SKM-1 treated with dmso at 0.1 percent for 144 hours (cell line): ENCODE data around the gene SLC25A44.

Experiments used
- DNase-seq: peaks from one replicate; lab custom pipeline; 2025; ENCODE audit not compliant: unreplicated experiment; lab: John Stamatoyannopoulos, UW

Gene SLC25A44

DNA sequence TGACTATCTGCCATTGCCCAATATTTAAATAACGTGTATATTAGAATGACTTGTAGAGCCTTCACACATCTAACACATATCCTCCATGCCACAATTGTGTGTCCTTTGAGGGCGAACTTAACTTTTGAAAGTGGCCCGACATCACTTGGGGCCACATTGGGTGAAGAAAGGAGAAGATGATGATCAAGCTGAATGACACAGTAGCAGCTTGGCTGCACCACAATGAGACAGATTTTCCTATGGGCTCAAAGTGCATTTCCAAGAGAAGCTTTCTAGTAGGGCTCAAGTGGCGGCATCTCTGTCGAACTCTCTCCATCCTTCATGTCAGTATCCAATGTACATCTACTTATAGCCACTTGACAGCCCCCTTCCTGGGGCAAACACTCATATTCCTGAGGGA lies 44.3 kb downstream of the SLC25A44 start:
- DNase-seq, result no peak

DNA sequence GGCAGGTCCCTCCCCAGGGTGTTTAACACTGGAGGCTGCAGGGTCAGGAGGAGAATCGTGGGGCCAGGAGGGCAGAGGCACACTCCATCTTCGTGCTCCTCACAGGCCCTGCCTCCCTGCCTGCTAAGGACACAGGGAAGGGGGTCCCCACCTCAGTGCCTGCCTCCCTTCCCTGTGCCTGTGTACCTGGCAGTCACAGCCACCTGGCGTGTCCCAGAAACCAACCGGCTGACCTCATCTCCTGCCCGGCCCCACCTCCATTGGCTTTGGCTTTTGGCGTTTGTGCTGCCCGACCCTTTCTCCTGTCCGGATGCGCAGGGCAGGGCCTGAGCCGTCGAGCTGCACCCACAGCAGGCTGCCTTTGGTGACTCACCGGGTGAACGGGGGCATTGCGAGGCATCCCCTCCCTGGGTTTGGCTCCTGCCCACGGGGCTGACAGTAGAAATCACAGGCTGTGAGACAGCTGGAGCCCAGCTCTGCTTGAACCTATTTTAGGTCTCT lies 47.5 kb downstream of the SLC25A44 start:
- no peak for DNase-seq

GRCh38 chr1:156241926-156242325 lies 48.0 kb downstream of the SLC25A44 start, which contains the start of gene BGLAP:
BGLAP (plus strand) TSS chr1:156242184; CDS start chr1:156242232, 48 bp downstream.
- DNase-seq, result no peak

DNA sequence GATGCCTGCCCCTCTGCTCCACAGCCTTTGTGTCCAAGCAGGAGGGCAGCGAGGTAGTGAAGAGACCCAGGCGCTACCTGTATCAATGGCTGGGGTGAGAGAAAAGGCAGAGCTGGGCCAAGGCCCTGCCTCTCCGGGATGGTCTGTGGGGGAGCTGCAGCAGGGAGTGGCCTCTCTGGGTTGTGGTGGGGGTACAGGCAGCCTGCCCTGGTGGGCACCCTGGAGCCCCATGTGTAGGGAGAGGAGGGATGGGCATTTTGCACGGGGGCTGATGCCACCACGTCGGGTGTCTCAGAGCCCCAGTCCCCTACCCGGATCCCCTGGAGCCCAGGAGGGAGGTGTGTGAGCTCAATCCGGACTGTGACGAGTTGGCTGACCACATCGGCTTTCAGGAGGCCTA lies 48.8 kb downstream of the SLC25A44 start:
- DNase-seq, result no peak

- no peak for DNase-seq
These were observed 50.2 kb downstream of the SLC25A44 start for GRCh38 chr1:156244126-156244525.

GRCh38 chr1:156244712-156245111 lies 50.8 kb downstream of the SLC25A44 start:
- no peak for DNase-seq

- no peak for DNase-seq
These were observed 51.7 kb downstream of the SLC25A44 start for GRCh38 chr1:156245451-156246232.

DNA sequence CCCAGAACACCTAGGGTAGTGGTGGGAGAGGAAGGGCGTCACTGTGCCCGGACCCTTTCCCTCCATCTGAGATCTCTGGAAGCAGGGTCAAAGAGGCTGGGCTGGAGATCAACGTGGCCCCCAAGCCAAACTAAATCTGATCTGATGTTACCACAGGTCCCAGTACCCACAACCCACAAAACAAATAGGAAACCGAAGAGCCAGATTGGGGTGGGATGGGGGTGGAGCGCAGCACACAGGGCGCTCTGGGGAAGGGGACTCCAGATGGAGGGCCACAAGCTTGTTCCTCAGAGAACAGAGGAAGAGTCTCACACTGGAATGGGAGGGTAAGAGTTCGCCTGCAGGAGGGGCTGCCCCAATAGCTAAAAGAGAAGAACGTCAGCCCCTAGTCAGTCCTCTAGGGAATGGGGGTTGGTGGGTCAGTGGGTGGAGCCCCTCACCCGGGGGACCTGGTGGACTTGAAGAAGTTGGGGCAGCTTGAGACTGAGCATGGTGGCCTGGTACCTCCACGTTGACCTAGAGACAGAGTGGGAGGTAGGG lies 52.4 kb downstream of the SLC25A44 start:
- DNase-seq, result no peak

- no peak for DNase-seq
These were observed 53.0 kb downstream of the SLC25A44 start for GRCh38 chr1:156246781-156247459.

DNA sequence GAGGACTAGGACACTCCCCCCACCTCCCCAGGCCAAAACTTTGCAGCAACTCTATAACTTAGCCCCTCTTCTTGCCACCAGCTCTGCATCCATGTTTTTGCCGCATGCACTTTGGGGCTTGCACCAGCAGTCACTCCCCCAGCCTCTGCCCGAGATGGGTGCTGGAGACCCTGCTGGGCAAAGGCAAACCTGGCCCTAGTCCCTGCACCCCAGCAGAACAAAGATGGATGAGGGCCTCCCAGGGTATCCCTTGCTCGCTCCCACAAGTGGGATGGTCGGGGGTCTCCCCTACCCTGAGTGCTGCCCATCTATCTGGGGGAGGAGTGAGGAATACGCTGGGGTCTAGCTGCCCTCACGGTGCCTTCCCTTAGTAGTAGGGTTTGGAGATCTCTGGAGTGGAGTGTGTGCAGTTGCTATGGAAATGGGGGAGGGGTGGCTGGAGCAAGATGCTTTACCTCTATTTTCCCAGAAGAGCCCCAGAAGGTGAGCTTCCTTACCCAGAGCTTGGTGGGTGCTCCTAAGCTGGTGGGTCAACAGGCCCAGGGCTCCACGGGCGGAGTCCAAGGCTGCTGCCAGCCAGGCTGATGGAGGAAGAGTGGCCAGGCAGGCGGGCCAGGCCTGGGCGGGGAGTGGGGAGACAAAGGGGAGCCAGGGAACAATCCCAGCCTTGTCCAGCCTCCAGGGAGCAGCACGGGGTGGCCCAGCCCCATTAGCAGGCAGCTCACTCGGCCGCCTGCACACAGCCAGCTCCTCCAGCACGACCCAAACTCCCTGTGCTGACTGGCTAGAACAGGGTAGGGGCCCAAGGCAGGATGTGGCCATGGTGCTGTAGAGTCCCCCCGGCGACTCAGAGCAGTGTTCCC lies 53.8 kb downstream of the SLC25A44 start, which contains the start of gene PAQR6:
TSS of gene PAQR6 (minus strand) at position 597 of the 863 bp plus-strand sequence. CDS start 1,325 bp downstream, outside the sequence.
- no peak for DNase-seq

DNA sequence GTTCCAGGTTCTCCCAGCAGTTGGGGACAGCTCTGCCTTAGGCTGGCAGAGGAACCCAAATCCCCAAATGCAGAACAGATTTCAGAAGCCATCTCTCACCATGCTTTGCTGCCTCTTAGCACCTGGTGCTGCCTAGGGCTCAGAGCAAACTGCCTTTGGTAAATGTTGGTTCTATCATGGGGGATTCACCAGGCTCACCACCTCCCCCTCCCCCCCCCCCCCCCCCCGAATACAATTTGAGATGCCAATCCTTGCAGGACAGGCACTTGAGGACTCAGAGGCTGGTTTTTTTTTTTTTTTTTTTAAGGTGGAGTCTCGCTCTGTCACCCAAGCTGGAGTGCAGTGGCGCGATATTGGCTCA lies 54.4 kb downstream of the SLC25A44 start:
- no peak for DNase-seq

DNA sequence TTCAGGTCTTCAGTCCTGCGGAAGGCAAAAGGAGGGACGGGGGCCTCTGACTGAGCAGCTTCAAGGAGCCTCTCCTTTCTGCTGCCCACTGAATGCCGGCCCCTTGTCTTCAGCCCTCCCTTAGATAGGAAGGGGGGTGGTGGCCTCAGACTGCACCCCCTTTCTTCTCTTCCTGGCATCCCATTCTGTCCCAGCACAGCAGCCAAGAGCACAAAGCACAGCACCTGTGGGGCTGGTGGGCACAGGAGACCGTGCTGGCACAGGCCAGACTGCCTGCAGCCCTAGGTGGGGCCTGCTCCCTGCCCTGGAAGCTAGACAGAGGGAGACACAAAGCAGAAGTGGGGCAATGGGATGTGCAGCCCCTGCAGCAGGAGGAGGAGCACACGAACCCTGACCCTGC lies 55.7 kb downstream of the SLC25A44 start:
- DNase-seq, result no peak

DNA sequence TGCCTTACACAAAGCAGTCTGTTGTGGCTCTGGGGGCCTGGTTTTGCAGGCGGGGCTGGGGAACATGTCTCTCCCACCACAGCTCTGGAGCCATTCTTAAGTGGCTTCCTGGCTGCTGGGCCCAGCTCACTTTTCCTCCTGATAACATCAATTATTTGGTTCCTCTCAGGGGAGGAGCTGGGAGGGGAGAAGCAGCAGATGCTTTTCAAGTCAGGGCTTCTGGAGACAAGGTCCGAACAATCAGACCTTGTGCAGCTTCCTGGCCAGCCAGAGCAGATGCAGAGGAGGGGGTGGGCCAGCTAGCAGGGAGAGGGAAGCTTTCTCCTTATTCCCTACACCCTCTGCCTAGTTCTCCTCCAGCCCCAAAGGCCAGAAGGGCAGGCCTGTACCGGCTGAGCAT lies 57.6 kb downstream of the SLC25A44 start:
- DNase-seq, result no peak

- no peak for DNase-seq
These were observed 59.7 kb downstream of the SLC25A44 start for GRCh38 chr1:156253634-156254033.

- no peak for DNase-seq
These were observed 63.8 kb downstream of the SLC25A44 start for GRCh38 chr1:156257711-156258110.

GRCh38 chr1:156258859-156259258 lies 65.0 kb downstream of the SLC25A44 start:
- DNase-seq, result no peak

GRCh38 chr1:156259805-156260204 lies 65.9 kb downstream of the SLC25A44 start:
- DNase-seq, result no peak

GRCh38 chr1:156260896-156261295 lies 67.0 kb downstream of the SLC25A44 start:
- DNase-seq, result no peak
